K562 (cell line): ENCODE results near the gene TRIO. TPM values are rescaled to one million over a fixed set of nuclear protein-coding genes. Genes with fewer than 3 reads are reported as not detected.

Source experiments
- REST ChIP-seq, 2 experiments: fragments of 450-650 bp; formaldehyde crosslinking in 1 of 2; IDR thresholded peaks; 2 replicates each; pipeline versions ENCODE4 v1.4.0 to v1.6.1; 2014 to 2020; ENCODE audit warnings: mild to moderate bottlenecking in 2 of 2, borderline replicate concordance in 1 of 2, low read depth in 1 of 2
- RFX1 ChIP-seq: fragments of 450-650 bp; IDR thresholded peaks from 2 replicates; pipeline ENCODE4 v1.6.1; 2016; ENCODE audit warnings: mild to moderate bottlenecking, moderate library complexity
- polyA plus RNA-seq, 8 experiments: library from polyadenylated mRNA; depleted of rRNA in 4 of 8; stranded (reverse) in 5 of 8; unstranded in 3 of 8; fragments of >200 nt; fragmentation: Nextera tagmentation in 2 of 8; fragmentation: Illumina TruSeq in 1 of 8; extraction: Ambion mirVana in 2 of 8; extraction: Trizol in 1 of 8; gene quantifications; 2 replicates each; pipeline versions ENCODE4 v1.2.1 to v1.2.3, GENCODE V29; 2011 to 2014; ENCODE audit warnings: inconsistent platforms in 1 of 8, missing spikeins in 1 of 8
- total RNA-seq, 7 experiments: library from RNA; depleted of rRNA in 6 of 7; stranded (reverse); fragments of >200 nt in 6 of 7; fragmentation: Illumina TruSeq in 2 of 7; extraction: Trizol in 2 of 7; gene quantifications; 2 replicates each; pipeline versions ENCODE4 v1.2.1 to v1.2.3, GENCODE V29; 2011 to 2021; ENCODE audit warnings: low replicate concordance in 1 of 7

The TRIO gene
- total and polyA plus RNA-seq, 9 of the 15 experiments (the other 6 are each of a cell fraction or from before 2014, with no cell fraction given) = 0.24 to 5.0 (median 1.1) TPM

GRCh38 chr5:14168793-14169262, 25.7 kb downstream of the TRIO start (continued):
- no peak for TF ChIP-seq REST (IDR thresholded peaks at IDR 0.05; ENCODE audit: borderline replicate concordance)
- TF ChIP-seq REST (CRISPR knock-in tag; IDR thresholded peaks at IDR 0.05; ENCODE audit: low read depth) = no peak
- no peak for TF ChIP-seq RFX1
- TF ChIP-seq, all 486 proteins: peak for 0
